HG03432 (cell line): ENCODE data around the gene APAF1.
"Not testable (repeated sequence)": the region's sequence is repeated elsewhere in the genome, so short reads cannot be mapped to it uniquely, and the experiment has no call there.

ENCODE experiments used
- ATAC-seq: cut with Tn5 transposase; IDR thresholded peaks from one replicate; pipeline ENCODE4 v1.9.1; 2021; ENCODE audit warnings: mild to moderate bottlenecking, moderate library complexity; ENCODE audit not compliant: unreplicated experiment

The APAF1 gene

DNA sequence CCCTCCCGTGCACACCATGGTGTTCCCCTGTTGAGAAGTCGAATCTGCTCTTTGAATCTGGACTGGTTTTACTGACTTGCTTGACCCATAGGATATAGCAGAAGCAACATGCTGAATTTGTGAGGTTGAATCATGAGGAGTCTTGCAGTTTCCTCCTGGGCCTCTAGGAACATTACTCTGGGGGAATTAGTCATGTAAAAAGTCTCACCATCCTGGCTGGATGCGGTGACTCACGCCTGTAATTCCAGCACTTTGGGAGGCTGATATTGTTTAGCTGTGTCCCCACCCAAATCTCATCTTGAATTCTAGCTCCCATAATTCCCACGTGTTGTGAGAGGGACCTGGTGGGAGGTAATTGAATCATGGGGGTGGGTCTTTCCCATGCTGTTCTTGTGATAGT lies 110.8 kb downstream of the APAF1 start:
- not testable (repeated sequence) for ATAC-seq

DNA sequence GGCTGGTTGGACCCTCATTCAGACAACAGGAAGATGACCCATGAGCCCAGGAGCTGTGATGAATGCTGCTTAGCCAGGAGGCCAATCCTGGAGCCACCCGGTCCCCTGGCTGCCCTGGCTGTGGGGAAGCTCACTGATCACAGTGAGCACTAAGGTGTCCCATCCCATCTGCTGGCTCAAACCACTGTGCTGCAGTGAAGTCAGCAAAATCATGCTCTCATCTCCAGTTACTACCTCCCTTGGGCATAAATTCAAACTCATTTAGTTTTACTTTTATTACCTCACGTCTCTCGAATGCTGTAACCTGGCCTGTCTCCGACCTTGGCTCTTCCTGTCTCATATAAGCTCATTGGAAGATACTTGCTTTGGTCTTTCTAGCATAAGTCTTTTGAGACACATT lies 112.4 kb downstream of the APAF1 start:
- ATAC-seq = no peak

DNA sequence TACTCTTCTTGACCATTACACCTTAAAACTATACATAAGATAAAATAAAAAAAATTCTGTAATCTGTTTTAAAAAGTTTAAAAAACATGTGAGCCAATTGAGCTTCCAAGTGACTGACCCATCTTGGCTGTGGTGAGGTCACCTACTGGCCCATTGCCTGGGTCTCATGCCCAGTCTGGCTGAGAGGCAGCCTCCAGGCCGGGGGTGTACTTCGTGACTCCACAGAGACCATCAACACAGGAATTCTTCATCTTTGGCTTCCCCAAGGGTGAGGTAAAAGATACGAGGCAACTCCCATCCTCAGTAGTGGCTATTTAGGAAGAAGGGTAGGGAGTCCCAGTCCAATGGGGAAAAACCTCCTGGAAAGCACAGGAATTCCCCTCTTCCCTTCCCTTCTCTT lies 113.2 kb downstream of the APAF1 start:
- no peak for ATAC-seq

DNA sequence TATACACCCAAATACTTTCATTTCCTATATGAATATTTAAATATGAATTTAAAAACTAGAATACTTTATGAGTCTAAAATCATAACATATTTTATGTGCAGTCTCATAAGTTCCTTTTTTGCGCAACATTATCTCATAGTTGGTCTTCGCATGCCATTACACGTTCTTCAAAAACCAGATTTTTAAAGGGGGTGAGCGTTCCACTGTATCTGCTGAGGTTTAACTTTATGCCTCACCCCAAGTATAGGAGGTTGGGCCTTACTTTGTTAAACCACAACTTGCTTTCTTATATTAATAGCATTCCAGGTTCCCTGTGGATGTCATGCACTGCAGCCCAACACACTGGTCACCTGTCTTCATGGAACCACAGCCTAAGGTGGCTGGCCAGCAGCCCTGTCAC lies 118.6 kb downstream of the APAF1 start:
- no peak for ATAC-seq

DNA sequence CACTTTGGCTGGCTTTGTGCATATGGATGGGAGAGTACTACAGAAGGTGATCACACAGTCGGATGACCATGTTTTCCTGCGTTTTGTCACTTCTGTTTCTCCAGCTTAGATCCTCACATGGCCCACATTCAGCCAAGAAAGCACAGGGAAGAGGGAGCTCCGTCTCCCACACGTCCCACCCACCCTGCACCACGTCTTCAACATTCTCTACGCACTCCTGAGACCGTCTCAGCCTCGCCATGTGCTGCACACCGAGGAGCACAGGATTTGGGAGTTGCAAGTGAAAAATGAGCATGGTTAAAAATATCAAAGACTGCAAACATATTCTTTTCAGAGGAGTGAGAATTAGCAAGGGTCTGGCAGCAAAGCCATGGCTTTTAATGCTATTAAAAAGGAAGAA lies 122.2 kb downstream of the APAF1 start:
- no peak for ATAC-seq

DNA sequence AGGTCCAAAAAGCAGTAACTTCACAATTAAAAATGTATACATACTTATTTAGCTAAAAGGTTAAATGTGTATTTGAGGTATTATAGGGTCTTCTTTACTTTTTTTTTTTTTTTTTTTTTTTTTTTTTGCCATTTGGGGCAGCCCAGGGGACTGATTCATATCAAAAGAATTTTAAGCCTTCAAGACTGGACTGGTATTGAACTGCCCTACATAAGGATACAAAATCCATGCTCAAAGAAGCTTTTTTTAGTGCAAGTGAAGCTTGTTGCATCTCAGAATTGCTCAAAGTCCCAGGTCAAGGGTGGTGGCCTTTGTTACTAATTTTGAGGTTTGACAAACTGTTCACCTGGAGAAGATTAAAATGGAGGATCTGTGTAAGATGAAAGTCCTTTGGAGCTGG lies 124.0 kb downstream of the APAF1 start:
- ATAC-seq = no peak

DNA sequence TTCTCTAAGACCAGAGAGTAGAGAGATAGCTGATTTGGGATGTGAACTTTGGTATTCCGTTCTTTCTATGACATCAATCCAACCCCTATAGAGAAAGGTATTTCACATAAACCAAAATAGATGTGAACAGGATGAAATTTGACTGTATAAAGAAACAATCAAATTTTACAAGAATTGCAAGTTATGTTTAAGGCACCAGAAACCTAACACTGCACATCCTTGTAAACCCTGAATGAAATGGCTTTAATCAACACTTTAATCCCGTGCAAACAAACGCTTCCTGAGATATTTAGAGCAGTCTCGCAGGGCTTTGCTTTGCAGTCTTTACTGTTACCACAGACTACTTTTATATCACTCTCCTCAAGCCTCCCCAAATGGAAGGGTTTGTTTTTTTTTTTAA lies 125.1 kb downstream of the APAF1 start:
- no peak for ATAC-seq

DNA sequence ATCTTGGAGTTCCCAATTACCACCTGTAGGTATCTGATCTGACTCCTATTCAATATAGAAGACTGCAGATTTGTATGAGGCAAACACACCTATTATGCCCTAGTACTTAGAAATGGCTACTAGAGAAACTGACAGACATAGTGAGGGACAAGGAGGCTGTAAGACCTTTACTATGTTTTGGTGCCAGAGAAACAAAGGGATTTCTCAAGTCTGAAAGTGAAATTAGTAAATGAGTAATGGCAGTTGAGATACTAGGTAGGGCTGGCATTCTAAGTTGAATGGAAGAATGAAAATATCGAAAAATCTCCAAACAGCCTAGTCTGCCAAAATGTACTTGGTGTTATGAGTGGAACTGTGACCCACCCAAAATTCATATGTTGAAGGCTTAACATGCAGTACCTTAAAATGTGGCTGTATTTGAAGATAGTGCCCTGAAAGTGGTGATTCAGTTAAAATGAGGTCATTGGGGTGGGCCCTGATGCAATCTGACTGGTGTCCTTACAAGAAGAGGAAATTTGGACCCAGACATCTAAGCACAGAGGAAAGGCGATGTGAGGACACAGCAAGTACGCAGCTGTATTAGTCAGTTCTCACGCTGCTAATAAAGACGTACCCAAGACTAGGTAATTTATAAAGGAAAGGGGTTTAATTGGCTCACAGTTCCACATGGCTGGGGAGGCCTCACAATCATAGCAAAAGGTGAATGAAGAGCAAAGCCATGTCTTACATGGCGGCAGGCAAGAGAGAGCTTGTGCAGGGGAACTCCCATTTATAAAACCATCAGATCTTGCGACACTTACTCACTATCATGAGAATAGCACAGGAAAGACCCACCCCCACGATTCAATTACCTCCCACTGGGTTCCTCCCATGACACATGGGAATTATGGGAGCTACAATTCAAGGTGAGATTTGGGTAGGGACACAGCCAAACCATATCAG lies 127.0 kb downstream of the APAF1 start:
- ATAC-seq = no peak

DNA sequence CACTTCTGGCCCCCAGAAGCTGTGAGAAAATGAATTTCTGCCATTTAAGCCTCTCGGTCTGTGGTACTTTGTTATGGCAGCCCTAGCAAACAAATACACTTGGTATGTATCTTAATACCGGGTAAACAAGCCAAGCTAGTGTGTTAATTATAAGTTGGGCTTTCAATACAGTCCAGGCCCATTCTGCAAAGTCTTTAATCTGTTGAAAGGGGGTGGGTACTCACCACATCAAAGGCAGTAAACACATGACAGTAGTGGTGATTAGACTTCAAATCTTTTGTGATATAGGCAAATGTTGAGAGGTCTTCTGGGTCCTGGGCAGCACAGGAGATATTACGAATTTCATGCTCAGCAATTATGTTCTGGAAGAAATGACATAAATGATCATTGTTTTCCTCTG lies 127.7 kb downstream of the APAF1 start:
- no peak for ATAC-seq

DNA sequence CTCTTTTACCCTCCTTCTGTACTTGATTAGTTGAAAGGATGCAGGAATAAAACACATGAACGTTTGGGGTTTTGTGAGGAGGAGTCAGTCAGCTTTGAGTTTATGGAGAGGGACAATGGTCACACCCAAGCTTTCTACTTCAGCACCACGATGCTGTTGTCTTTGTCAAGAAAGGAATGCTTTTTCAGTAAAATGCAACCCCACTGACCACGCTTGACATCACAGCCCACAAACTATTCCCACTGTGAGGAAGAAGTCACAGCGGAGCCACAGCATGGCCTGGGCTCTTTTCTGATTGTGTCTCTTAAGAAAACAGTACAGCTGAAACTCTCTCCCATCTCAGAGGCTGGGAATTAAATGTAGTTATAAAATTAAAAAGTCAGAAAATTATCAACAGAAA lies 135.2 kb downstream of the APAF1 start:
- ATAC-seq = no peak

DNA sequence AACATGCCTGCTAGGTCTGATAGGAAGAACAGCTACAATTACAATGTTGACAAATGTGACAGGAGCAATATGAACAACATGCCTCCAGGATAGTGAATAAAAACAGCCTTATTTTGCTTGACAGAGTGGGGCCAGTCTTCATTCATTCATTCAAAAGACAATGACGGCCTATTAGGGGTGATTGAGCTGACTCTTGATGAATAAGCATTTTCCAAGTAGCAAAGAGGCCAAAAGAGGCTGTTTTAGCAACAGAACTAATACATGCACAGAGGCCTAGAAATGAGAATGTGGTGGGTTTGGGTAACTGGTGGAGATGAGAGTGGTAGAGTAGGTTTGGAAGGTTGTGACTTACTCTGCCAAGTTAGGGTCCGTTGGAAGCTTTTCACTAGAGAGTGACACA lies 138.3 kb downstream of the APAF1 start:
- ATAC-seq = no peak
